ENCODE data around the gene KIF3B. TPM values are rescaled to one million over a fixed set of nuclear protein-coding genes. Genes with fewer than 3 reads are reported as not detected.

Gene KIF3B
- total RNA-seq, 1 experiment from 2014 or later = 31.5 TPM

DNA sequence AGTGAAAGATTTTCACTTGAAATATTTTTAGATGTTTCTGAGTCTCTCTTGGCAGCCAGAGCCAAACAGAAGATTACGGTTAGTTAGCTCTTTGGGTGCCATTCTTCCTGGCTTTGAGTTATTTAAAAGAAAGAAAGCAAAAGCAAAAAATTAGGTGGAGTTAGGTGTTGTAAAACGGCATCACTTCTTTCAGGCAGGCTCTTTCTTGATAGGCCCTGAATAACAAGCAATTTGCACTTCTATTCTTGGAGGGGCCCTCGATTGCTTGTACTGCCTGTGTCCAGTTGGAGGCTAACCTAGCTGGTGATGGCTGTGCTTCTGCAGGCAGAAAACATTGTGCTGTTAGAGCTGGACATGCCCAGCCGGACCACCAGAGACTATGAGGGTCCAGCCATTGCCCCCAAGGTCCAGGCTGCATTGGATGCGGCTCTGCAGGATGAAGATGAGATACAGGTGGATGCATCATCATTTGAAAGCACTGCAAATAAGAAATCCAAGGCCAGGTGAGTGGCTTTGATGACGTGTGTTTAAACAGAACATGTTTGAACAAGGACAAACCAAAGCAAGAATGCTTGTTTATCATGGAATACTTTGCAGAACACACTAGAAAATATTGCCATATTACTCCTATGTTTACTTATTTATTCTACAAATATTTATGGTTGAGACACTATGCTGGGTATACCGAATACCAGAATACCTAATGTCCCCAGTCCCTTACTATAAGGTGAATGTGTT lies 52.5 kb downstream of the KIF3B start:
- Histone ChIP-seq H3K27ac (ENCODE audit: low read depth, low read length) (no peak overlapping the region), H3K9ac (ENCODE audit: low read length) (no peak overlapping the region), H3K36me3 (ENCODE audit: control insufficient read depth in 1 of 2, insufficient read depth in 2 of 2, low read length in 2 of 2) (peaks cover 3 to 6% of the 10 kb centered on the region in 2 experiments; a peak in 3 of 4 replicates), H3K27me3 (ENCODE audit: insufficient read depth, low read length) (no peaks in the 10 kb centered on the region), H3K4me3 (replicated peaks in 1 of 2; ENCODE audit: low read depth in 1 of 2, low read length in 2 of 2) (no peak overlapping the region), H3K9me2 (ENCODE audit: insufficient read depth) (no peaks in the 10 kb centered on the region), H2AFZ (ENCODE audit: low read depth, low read length, poor library complexity, severe bottlenecking) (no peak overlapping the region), H3K4me1 (ENCODE audit: control insufficient read depth in 1 of 2, insufficient read depth in 2 of 2, low read length in 2 of 2) (peaks cover 29 to 40% of the 10 kb centered on the region in 2 experiments), H3K79me2 (ENCODE audit: insufficient read depth, low read length) (no peaks in the 10 kb centered on the region), H3K9me3 (ENCODE audit: control insufficient read depth in 1 of 2, insufficient read depth in 1 of 2, low read depth in 1 of 2, low read length in 2 of 2) (no peaks in the 10 kb centered on the region), H4K20me1 (ENCODE audit: insufficient read depth) (no peaks in the 10 kb centered on the region), H3K4me2 (ENCODE audit: low read length) (no peak overlapping the region)
- ATAC-seq (no peak), DNase-seq (ENCODE audit: low read depth, low spot score) (no peak)
- RAD21 ChIA-PET (ENCODE audit: low non-redundant PET in 1 of 2, low total read pairs in 2 of 2, uncharacterized antibody in 2 of 2, unreplicated experiment in 2 of 2) = no interaction called here
- BruUV-seq (replicated peaks) = no TSS peak
- intact Hi-C loops (cut with micrococcal nuclease) = loop anchor here (10.0 kb wide), 1 partner anchor 325 kb away; no protein-coding TSS in a partner anchor
- CTCF ChIA-PET = no interaction called here
- POLR2A ChIA-PET = no interaction called here
- TF ChIP-seq, protein P1, sequence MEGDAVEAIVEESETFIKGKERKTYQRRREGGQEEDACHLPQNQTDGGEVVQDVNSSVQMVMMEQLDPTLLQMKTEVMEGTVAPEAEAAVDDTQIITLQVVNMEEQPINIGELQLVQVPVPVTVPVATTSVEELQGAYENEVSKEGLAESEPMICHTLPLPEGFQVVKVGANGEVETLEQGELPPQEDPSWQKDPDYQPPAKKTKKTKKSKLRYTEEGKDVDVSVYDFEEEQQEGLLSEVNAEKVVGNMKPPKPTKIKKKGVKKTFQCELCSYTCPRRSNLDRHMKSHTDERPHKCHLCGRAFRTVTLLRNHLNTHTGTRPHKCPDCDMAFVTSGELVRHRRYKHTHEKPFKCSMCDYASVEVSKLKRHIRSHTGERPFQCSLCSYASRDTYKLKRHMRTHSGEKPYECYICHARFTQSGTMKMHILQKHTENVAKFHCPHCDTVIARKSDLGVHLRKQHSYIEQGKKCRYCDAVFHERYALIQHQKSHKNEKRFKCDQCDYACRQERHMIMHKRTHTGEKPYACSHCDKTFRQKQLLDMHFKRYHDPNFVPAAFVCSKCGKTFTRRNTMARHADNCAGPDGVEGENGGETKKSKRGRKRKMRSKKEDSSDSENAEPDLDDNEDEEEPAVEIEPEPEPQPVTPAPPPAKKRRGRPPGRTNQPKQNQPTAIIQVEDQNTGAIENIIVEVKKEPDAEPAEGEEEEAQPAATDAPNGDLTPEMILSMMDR (IDR thresholded peaks at IDR 0.05 in 2 of 3, conservative IDR thresholded peaks at IDR 0.05 in 1 of 3; ENCODE audit: borderline replicate concordance in 1 of 3, insufficient read depth in 1 of 3, low read depth in 2 of 3, low read length in 2 of 3) = no peak
- TF ChIP-seq YY1 (IDR thresholded peaks at IDR 0.05; ENCODE audit: extremely low read depth, insufficient replicate concordance, low read depth, low read length) = no peak
- TF ChIP-seq TCF7L2 (IDR thresholded peaks at IDR 0.05; ENCODE audit: borderline replicate concordance, extremely low read depth, insufficient read depth, insufficient read length) = no peak
- no peak for TF ChIP-seq SIN3A (IDR thresholded peaks at IDR 0.05; ENCODE audit: low read depth)
- no peak for TF ChIP-seq SP1 (IDR thresholded peaks at IDR 0.05; ENCODE audit: low read depth)
- no peak for TF ChIP-seq CEBPB (IDR thresholded peaks at IDR 0.05; ENCODE audit: low read depth)
- TF ChIP-seq ZFX (IDR thresholded peaks at IDR 0.05) = no peak
- no peak for TF ChIP-seq ELF1 (IDR thresholded peaks at IDR 0.05; ENCODE audit: borderline replicate concordance, low read depth)
- no peak for TF ChIP-seq EGR1 (IDR thresholded peaks at IDR 0.05; ENCODE audit: low read depth)
- no peak for TF ChIP-seq SRF (IDR thresholded peaks at IDR 0.05; ENCODE audit: low read depth)
- TF ChIP-seq EZH2phosphoT487 (IDR thresholded peaks at IDR 0.05; ENCODE audit: borderline replicate concordance) = no peak
- no peak for TF ChIP-seq ZNF274 (IDR thresholded peaks at IDR 0.05; ENCODE audit: low read depth, low read length)
- no peak for TF ChIP-seq RAD21 (IDR thresholded peaks at IDR 0.05; ENCODE audit: low read depth)
- no peak for TF ChIP-seq POLR2A (IDR thresholded peaks at IDR 0.05; ENCODE audit: borderline replicate concordance, extremely low read depth, insufficient read depth, insufficient read length)
- TF ChIP-seq EZH2 (IDR thresholded peaks at IDR 0.05) = no peak
- no peak for TF ChIP-seq FOSL1 (IDR thresholded peaks at IDR 0.05; ENCODE audit: low read depth)
- no peak for TF ChIP-seq CBX3 (IDR thresholded peaks at IDR 0.05; ENCODE audit: low read depth)
- TF ChIP-seq, protein P2, sequence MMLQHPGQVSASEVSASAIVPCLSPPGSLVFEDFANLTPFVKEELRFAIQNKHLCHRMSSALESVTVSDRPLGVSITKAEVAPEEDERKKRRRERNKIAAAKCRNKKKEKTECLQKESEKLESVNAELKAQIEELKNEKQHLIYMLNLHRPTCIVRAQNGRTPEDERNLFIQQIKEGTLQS (IDR thresholded peaks at IDR 0.05) = no peak
- no peak for TF ChIP-seq POLR2AphosphoS5 (IDR thresholded peaks at IDR 0.05; ENCODE audit: low read depth, low read length)

Data from HCT116 (cell line).